ENCODE results near the gene GDPD5.

Gene GDPD5

DNA sequence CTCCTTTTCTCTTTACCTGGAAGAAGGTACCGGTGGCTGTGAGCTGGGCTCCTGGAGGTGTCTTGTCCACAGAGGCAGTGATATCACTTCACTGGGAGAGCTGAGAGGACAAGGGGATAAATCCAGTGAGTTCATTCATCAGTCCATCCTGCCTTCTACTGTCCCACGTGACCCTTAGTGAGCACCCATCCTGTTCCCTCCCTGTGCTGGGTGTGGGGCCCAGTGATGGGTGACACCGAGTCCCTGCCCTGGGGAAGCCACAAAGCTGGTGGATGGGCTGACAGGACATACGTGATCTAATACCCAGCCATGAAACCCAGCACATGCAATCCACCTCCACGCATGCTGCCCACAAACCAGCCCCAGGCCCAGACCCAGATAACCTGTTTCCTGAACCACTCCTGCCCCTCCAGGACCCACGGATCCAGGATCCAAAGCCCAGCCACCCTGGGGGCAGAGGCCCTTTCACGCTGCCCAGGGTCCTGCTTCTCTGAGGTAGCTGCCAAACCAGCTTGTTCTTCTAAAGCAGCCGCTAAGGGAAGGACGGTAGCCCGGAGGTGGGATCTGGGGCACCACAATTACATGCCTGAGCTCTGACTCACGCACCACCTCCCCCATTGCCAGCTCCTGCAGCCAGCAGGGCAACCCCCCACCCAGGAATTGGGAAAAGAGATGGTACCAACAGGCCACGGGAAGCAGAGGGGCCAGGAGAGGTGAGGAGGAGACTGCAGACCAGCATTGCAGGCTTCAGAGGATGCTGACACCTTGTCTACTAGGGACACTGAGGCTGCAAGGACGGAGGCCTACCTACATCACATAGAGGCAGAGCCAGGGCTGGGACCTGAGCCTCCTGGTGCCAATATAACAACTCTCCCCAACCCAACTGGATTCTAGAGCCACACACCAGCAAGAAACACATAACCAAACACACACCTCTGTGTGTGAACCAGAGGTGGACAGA lies 35.2 kb downstream of the GDPD5 start:
- DNase-seq, result no peak

DNA sequence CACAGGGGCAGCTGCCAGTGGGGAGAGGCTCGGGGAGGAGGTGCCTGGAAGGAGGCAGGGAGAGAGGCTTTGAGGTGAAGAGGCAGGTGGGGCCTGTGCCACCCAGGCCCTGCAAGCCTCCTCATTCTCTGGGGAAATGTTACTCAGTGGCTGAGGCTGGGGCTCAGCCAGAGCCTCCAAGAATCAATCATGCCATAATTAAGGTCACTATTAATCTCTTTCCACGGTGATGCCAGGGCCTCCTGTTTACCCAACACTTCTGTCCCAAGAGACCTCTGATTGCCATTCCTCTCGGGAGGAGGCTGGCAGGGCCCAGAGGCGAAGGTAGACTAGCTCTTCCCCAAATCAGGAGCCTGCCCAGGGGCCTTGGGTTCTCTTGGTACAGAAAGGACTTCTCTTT lies 38.4 kb downstream of the GDPD5 start:
- DNase-seq, result no peak

DNA sequence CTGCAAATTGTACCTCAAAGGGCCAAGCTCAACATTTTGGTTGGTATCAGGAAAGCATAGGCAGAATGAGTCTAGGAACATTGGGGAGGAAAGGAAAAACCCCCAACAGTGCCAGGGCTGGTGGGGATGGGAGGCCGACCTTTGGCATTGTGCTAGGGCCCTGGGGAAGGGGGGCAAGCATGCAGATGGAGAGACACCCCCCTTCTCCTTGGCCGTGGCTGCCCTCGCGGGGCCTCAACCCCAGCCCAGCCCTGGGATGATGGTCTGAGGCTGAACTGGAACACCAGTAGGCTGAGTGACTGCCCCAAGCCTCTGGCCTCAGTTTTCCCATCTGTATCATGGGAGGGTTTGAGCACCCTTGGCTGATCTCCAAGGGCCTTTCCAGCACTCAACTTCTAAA lies 40.0 kb downstream of the GDPD5 start:
- no peak for DNase-seq

DNA sequence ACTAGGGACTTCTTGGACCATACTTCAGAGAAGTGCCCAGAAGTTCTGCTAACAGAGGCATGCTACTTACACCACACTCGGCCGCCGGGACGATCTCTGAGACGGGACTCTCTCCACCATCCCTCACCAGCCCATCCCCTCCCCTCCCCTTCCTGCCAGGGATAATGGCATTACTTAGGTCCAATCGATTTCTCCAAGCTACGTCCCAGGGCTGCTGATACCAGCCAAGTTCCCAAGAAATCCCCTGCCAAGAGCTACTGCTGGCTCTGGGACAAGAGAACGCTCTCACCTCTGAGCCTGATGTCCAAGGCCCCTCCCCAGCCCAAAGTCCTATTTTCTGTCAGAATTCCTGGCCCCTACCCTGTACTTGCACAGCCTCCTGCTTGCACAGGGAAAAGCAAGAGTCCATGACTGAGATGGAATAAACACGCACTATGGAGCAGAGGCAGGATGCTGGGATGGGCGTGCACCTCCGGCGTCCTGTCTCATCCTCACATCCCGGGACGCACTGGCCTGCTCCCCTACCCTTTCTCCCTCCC lies 42.7 kb downstream of the GDPD5 start:
- no peak for DNase-seq

DNA sequence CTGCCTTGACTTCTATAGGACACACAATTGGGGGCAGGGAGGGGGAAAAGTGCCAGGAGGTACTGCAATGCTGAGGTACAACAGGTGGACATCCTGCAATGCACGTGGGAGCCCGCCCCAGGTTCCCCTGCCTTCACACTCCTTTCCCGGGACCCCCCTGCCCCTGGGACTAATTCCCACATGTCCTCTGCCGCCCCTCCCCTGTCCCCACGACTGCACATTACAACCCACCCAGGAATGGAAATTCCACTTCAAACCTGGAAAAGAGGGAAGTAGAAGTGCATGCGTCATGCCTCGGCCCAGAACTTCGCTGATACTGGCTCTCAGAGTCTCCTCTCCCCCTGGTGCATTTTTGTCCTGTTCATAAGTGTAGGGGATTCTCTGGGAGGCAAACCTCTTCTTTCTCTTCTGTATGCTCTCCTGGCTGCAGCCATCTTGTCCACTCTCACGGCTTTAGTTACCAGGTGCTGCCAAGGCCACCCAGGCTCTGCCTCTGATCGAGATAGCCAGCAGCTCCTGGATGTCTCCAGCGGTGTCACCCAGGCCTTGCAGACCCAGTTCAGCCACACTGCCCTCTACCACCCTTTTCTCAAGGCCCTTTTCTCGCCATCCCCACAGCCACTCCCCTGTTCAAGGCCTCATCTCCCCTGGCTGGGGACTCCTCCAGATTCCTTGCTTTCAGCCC lies 43.7 kb downstream of the GDPD5 start:
- DNase-seq, result no peak

- DNase-seq, result no peak
Measured at GRCh38 chr11:75481223-75481921, 44.4 kb downstream of the GDPD5 start.

- DNase-seq, result no peak
Measured at GRCh38 chr11:75480185-75481175, 45.3 kb downstream of the GDPD5 start.

GRCh38 chr11:75479597-75480145 lies 46.1 kb downstream of the GDPD5 start:
- DNase-seq, result no peak

- peak; percentile 50 for DNase-seq
Measured at GRCh38 chr11:75478783-75479596, 46.8 kb downstream of the GDPD5 start.

GRCh38 chr11:75477614-75477935 lies 48.2 kb downstream of the GDPD5 start:
- DNase-seq, result no peak

- DNase-seq, result peak; percentile 24
Measured at GRCh38 chr11:75476739-75477613, 48.8 kb downstream of the GDPD5 start.

GRCh38 chr11:75475767-75476650 lies 49.7 kb downstream of the GDPD5 start:
- DNase-seq, result no peak

DNA sequence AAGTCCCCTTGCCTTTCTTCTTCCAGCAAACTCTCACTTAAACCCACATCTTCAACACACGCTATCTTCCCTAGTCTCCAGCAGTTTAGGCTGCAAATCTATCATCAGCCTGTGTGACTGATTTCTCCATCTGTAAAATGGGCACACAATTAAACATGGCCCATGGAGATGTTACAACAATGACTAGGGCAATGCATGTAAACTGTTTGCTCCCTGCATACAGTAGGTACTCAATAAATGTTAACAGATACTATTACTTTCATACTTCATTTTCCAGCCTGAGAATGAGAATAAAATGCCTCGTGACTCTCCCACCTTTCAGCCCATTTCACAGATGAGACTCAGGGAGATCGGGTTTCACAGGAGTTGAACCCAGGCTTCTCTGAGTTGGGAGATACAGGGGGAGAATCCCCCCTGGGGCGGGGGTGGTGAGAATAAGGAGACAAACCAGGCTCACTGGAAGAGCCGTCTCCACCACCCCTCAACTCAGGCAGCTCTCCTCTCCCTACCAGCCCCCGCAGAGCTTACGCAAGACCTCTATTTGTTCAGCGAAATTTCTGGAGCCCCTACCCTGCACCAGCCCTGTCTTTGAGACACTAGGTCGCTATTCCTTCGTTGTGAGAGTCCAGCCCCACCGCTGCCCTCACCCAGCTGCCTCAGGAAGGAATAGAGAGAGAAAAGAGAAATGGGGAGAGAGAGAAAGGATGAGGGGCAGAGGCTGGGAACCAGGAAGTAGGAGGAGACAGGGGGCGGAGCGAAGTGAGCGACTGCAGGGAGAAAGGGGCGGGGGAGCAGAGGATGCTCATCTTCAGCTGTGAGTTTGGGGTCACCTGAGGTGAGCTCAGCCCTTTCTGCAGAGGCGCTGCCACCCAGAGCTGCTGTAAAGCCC lies 50.6 kb downstream of the GDPD5 start:
- no peak for DNase-seq

- DNase-seq, result no peak
Measured at GRCh38 chr11:75474240-75474639, 51.5 kb downstream of the GDPD5 start.

- no peak for DNase-seq
Measured at GRCh38 chr11:75473684-75474083, 52.1 kb downstream of the GDPD5 start.

GRCh38 chr11:75472081-75472732 lies 53.5 kb downstream of the GDPD5 start:
- DNase-seq, result no peak

All from NCI-H526 treated with DMSO at 0.1 percent for 48 hours (cell line).